SW480 (cell line): ENCODE data around the gene ZNF174.

ENCODE experiments used
- DNase-seq: peaks from one replicate; pipeline ENCODE4 v3.0.0-alpha.2; 2016; ENCODE audit warnings: low spot score

ZNF174 gene

GRCh38 chr16:3400779-3401688 lies at the start of gene ZNF174, which contains the start of gene ZSCAN32:
TSS of gene ZNF174 (plus strand) at chr16:3401215. CDS start at chr16:3402005, 790 bp downstream.
TSS of gene ZSCAN32 (minus strand) at chr16:3401004. CDS start at chr16:3397557, 3,447 bp downstream.
- DNase-seq: peak; percentile 99

GRCh38 chr16:3355589-3355988 lies 45.4 kb upstream of the ZNF174 start, which contains the start of gene OR2C1:
TSS of gene OR2C1 (plus strand) at chr16:3355889. CDS start at chr16:3355941, 52 bp downstream.
- DNase-seq: no peak

GRCh38 chr16:3356118-3356517 lies 44.9 kb upstream of the ZNF174 start:
- no peak for DNase-seq

GRCh38 chr16:3358871-3359270 lies 42.1 kb upstream of the ZNF174 start:
- DNase-seq: no peak

GRCh38 chr16:3362931-3363330 lies 38.1 kb upstream of the ZNF174 start:
- DNase-seq: no peak

DNA sequence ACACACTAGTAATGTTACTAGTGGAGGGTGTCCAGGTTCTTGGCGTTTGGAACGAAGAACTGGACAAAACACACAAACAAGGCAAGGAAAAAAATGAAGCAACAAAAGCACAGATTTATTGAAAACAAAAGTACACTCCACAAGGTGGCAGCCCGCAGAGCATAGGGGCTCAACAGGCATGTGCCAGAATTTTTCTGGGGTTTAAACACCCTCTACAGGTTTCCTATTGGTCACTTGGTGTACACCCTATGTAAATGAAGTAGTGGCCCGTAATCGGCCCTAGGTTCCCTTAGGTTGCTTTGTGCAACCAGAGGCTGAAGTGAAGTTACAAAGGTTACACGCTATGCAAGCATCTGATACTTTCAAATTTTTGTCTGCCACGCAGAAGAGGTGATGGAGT lies 37.2 kb upstream of the ZNF174 start:
- DNase-seq: peak; percentile 36

GRCh38 chr16:3364774-3365427 lies 36.1 kb upstream of the ZNF174 start:
- DNase-seq: no peak

GRCh38 chr16:3369073-3369472 lies 31.9 kb upstream of the ZNF174 start:
- DNase-seq: no peak

GRCh38 chr16:3375680-3376079 lies 25.3 kb upstream of the ZNF174 start:
- DNase-seq: no peak

DNA sequence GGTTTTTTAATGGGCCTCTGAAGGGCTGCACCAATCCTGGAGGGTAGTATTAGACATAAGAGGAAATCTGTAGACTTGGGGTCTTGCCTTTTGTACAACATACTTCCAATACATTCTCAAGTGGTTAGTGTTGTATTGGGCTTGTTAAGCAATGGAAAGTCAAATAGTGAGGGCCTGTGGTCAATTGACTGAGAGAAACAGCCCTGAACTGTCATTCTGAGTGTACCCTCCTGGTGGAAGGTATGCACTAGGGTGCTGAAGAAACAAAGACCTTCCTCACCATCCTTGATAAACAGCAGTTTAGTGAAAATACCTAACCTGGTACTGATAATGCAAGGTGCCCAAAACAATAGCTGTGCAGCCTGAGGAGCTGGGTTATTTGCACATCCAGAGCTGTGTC lies 23.1 kb upstream of the ZNF174 start:
- no peak for DNase-seq

GRCh38 chr16:3383045-3383448 lies 18.0 kb upstream of the ZNF174 start:
- DNase-seq: no peak

DNA sequence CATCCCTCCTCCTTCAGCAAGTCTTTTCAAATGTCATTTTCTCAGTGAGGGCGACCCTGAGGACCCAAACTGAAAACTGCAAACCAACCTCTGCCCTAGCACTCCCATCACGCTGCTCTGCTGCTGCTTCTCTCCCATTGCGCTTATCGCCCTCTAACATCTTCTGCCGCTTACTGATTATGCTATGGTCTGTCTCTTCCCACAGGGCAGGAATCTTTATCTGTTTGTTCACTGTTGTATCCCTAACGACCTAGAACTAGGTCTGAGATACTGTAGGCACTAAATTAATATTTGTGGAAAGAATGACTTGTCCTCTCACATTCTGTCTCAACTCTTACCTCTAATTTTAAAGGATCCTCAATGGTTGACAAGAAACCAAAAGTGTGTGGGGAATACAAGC lies 12.7 kb upstream of the ZNF174 start:
- DNase-seq: no peak

- no peak for DNase-seq
These were observed 11.2 kb upstream of the ZNF174 start for GRCh38 chr16:3389663-3390338.

DNA sequence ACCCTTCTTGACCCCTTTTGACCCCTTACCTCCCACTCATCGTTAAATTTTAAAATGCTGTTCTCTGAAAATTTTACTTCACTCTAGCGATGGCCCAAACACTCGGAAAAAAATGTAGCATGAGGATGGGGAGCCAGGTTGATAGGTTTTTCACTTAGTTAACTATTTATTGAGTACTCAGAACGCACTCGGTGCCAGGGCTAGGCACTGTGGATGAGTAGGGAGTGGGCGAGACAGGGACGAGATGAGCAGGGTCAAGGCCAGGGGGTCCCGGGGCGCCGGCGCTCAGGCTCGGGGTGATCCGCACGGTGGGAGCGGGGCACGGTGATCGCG lies 603 bp upstream of the ZNF174 start:
- DNase-seq: no peak

GRCh38 chr16:3401719-3402397 lies 843 bp downstream of the ZNF174 start:
- peak; percentile 8 for DNase-seq

GRCh38 chr16:3408561-3409197 lies 7.7 kb downstream of the ZNF174 start:
- no peak for DNase-seq

GRCh38 chr16:3413730-3414379 lies 12.8 kb downstream of the ZNF174 start:
- DNase-seq: no peak

DNA sequence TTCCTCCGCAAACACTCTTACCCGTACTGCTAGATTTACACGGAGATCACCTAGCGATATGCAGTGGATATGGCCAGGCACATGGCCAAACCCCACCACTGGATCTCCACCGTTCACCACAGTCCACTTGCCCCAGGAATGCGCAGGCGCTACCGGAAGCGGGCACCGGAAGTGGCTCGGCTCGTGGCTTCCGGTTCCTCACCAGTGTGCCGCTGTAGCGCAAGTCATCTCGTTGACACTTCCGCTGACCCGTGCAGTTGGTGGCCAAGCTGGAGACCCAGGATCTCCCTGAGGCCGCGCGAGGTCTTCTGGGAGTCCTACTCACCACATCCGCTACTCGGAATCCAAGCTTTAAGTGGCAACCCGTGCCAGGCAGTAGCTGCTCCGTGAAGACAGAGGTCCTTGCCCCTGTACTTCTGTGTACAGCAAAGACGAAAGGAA lies 30.8 kb downstream of the ZNF174 start:
- DNase-seq: no peak

GRCh38 chr16:3434373-3434772 lies 33.4 kb downstream of the ZNF174 start:
- no peak for DNase-seq

DNA sequence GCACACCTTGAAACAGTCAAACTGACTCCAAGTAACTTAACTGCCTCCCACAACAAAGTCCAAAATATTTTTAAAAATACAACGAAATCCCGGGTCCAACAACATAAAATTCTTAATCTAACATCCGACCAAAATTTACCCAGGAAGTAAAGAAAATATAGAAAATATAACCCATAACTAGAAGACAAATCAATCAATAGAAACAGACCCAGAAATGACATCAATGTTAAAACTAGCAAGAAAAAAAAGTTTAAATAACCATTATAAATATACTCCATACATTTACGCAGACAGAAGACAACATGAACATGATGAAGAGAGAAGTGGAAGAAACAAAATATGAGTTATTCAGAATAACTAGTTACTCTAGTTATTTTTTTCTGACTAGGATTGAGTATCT lies 38.6 kb downstream of the ZNF174 start:
- no peak for DNase-seq
